ENCODE data around the gene RAPGEF2.

DNA sequence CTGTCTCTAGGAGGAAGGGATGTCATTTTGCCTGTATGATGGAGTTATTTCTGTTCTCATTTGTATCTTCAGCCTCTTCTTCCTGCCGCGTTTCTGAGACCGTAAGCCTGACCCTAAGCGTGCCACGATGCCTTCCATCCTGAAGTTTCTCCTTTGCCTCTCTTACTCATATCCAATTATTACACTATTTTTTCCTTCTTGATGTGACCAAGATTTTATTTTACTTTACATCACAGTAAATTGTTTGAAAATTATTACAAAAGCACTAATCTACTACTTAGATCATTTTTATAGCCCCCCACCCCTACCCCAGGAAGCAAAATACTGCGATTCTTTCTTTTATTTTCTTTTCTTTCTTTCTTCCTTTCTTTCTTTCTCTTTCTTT, 95.0 kb downstream of the RAPGEF2 start:
- TF ChIP-seq EZH2 (IDR thresholded peaks at IDR 0.05; ENCODE audit: borderline replicate concordance, low read depth, low read length, severe bottlenecking) = no peak
- no peak for TF ChIP-seq POLR2AphosphoS5 (IDR thresholded peaks at IDR 0.05; ENCODE audit: insufficient read depth, low read depth, low read length)
- TF ChIP-seq, protein P1, sequence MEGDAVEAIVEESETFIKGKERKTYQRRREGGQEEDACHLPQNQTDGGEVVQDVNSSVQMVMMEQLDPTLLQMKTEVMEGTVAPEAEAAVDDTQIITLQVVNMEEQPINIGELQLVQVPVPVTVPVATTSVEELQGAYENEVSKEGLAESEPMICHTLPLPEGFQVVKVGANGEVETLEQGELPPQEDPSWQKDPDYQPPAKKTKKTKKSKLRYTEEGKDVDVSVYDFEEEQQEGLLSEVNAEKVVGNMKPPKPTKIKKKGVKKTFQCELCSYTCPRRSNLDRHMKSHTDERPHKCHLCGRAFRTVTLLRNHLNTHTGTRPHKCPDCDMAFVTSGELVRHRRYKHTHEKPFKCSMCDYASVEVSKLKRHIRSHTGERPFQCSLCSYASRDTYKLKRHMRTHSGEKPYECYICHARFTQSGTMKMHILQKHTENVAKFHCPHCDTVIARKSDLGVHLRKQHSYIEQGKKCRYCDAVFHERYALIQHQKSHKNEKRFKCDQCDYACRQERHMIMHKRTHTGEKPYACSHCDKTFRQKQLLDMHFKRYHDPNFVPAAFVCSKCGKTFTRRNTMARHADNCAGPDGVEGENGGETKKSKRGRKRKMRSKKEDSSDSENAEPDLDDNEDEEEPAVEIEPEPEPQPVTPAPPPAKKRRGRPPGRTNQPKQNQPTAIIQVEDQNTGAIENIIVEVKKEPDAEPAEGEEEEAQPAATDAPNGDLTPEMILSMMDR (IDR thresholded peaks at IDR 0.05; ENCODE audit: extremely low read depth in 1 of 2, insufficient read depth in 1 of 2, low read depth in 1 of 2, low read length in 2 of 2) = no peak
- no peak for TF ChIP-seq POLR2A (IDR thresholded peaks at IDR 0.05; ENCODE audit: low read depth, low read length)
- TF ChIP-seq, protein P2, sequence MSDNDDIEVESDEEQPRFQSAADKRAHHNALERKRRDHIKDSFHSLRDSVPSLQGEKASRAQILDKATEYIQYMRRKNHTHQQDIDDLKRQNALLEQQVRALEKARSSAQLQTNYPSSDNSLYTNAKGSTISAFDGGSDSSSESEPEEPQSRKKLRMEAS (IDR thresholded peaks at IDR 0.05; ENCODE audit: insufficient read depth, insufficient read length) = no peak
